Upper lobe of left lung (tissue), 4 donors: ENCODE data around the gene HAO2.

ENCODE experiments used
- CTCF ChIP-seq, 6 experiments: fragments of 450-650 bp in 4 of 6; fragments of 200-600 bp in 2 of 6; sonication (generic) in 2 of 6; IDR thresholded peaks; one replicate each; pipeline ENCODE4 v1.5.1; 2016 to 2019; ENCODE audit warnings: antibody characterized with exemption in 6 of 6
- POLR2AphosphoS5 ChIP-seq, 2 donors: sonication (generic); formaldehyde crosslinking; IDR thresholded peaks; one replicate each; pipeline ENCODE4 v1.5.1; 2017; ENCODE audit warnings: antibody characterized with exemption in 2 of 2

GRCh38 chr1:119361620-119362344 lies 6.8 kb upstream of the HAO2 start:
- TF ChIP-seq CTCF (IDR thresholded peaks at IDR 0.05) (no peak), POLR2AphosphoS5 (IDR thresholded peaks at IDR 0.05) (no peak)
